NCI-H460 (cell line): Measurements from ENCODE around the gene SRGN. TPM values are rescaled to one million over a fixed set of nuclear protein-coding genes. Genes with fewer than 3 reads are reported as not detected.
A peak's percentile ranks its signal among the peaks of the same experiment; 100 is the strongest.

Experiments used
- DNase-seq: peaks from one replicate; pipeline ENCODE4 v3.0.0-alpha.2; 2016; ENCODE audit warnings: low read depth; ENCODE audit errors: extremely low read depth
- total RNA-seq: library from RNA; depleted of rRNA; stranded (reverse); fragments of >200 nt; shearing (Covaris generic); gene quantifications from 2 replicates; pipeline ENCODE4 v1.2.3, GENCODE V29; 2014

The SRGN gene
- total RNA-seq, 1 experiment from 2014 or later, result 2,302 TPM

GRCh38 chr10:69060127-69060798 is 27.6 kb upstream of the SRGN start:
- DNase-seq, result no peak

- DNase-seq, result peak; percentile 97
Observed at GRCh38 chr10:69061305-69062161, 26.4 kb upstream of the SRGN start.

GRCh38 chr10:69062901-69063300 is 25.0 kb upstream of the SRGN start:
- no peak for DNase-seq

- no peak for DNase-seq
Observed at GRCh38 chr10:69064762-69065328, 23.1 kb upstream of the SRGN start.

- DNase-seq, result no peak
Observed at GRCh38 chr10:69065406-69066361, 22.2 kb upstream of the SRGN start.

GRCh38 chr10:69067189-69067588 is 20.7 kb upstream of the SRGN start:
- no peak for DNase-seq

GRCh38 chr10:69068549-69068948 is 19.4 kb upstream of the SRGN start:
- DNase-seq, result no peak

GRCh38 chr10:69069090-69070042 is 18.5 kb upstream of the SRGN start:
- no peak for DNase-seq

GRCh38 chr10:69070951-69071350 is 17.0 kb upstream of the SRGN start:
- DNase-seq, result no peak

- DNase-seq, result no peak
Observed at GRCh38 chr10:69071610-69072009, 16.3 kb upstream of the SRGN start.

GRCh38 chr10:69073026-69073425 is 14.9 kb upstream of the SRGN start:
- DNase-seq, result no peak

- DNase-seq, result no peak
Observed at GRCh38 chr10:69073736-69074364, 14.1 kb upstream of the SRGN start.

GRCh38 chr10:69074532-69074931 is 13.4 kb upstream of the SRGN start:
- DNase-seq, result no peak

GRCh38 chr10:69075431-69075830 is 12.5 kb upstream of the SRGN start:
- no peak for DNase-seq

GRCh38 chr10:69078311-69078710 is 9.6 kb upstream of the SRGN start:
- no peak for DNase-seq

GRCh38 chr10:69080226-69080625 is 7.7 kb upstream of the SRGN start:
- no peak for DNase-seq

- DNase-seq, result no peak
Observed at GRCh38 chr10:69086001-69086509, 1.8 kb upstream of the SRGN start.

GRCh38 chr10:69088471-69088769 is 517 bp downstream of the SRGN start:
- no peak for DNase-seq
